HCT116 (cell line): Measurements from ENCODE around the gene CLTA. TPM values are rescaled to one million over a fixed set of nuclear protein-coding genes. Genes with fewer than 3 reads are reported as not detected.

Experiments used
- ATAC-seq: fragments of 200-7000 bp; cut with Tn5 transposase; 2 replicates; pipeline ENCODE4 v1.9.1; 2020; ENCODE audit warnings: mild to moderate bottlenecking, moderate library complexity
- BruUV-seq: library from RNA; stranded (reverse); fragments of 400-500 nt; replicated peaks from 2 replicates; lab custom pipeline; 2021; lab: Mats Ljungman, UMichigan
- CTCF ChIA-PET: fragments of 300-600 bp; sonication (Branson Sonifier 250); formaldehyde crosslinking; loops from one replicate; lab custom pipeline; 2021; ENCODE audit warnings: antibody characterized with exemption; lab: Charles Lee
- POLR2A ChIA-PET: fragments of 300-600, 350-600 bp; sonication (Branson Sonifier 250); formaldehyde crosslinking; loops from one replicate; lab custom pipeline; 2021; ENCODE audit warnings: antibody characterized with exemption; lab: Charles Lee
- RAD21 ChIA-PET, 2 experiments: fragments of 300-600 bp; sonication (Branson Sonifier 250); formaldehyde crosslinking; loops; one replicate each; lab custom pipeline; 2023; ENCODE audit warnings: low total read pairs in 2 of 2; ENCODE audit not compliant: uncharacterized antibody in 2 of 2, unreplicated experiment in 2 of 2, low non-redundant PET in 1 of 2; lab: Charles Lee
- DNase-seq: peaks from one replicate; pipeline ENCODE4 v3.0.0-alpha.2; 2010; ENCODE audit warnings: low read depth, low spot score
- H2AFZ ChIP-seq: fragments of 200-600 bp; shearing (Covaris generic), sonication (generic); 2 replicates; pipeline ENCODE4 v1.6.1; 2017; ENCODE audit warnings: low read depth, mixed run types, mixed read lengths, antibody characterized with exemption, low read length; ENCODE audit not compliant: poor library complexity, severe bottlenecking
- H3K27ac ChIP-seq: 2 replicates; pipeline ENCODE4 v1.5.1; 2012; ENCODE audit warnings: low read depth, low read length
- H3K27me3 ChIP-seq: fragments of 200-600 bp; sonication (generic); 2 replicates; pipeline ENCODE4 v1.6.1; 2016; ENCODE audit warnings: mixed run types, low read length, mixed read lengths; ENCODE audit not compliant: insufficient read depth
- H3K36me3 ChIP-seq, 2 experiments: fragments of 200-500 bp in 1 of 2; fragments of 200-600 bp in 1 of 2; sonication (Bioruptor generic) in 1 of 2; sonication (generic) in 1 of 2; 2 replicates each; pipeline versions ENCODE4 v1.5.1 to v1.6.1; 2014 to 2016; ENCODE audit warnings: low read length in 2 of 2, inconsistent platforms in 1 of 2, mixed read lengths in 1 of 2, mixed run types in 1 of 2; ENCODE audit not compliant: insufficient read depth in 2 of 2, control insufficient read depth in 1 of 2
- H3K4me1 ChIP-seq, 2 experiments: fragments of 200-600 bp in 1 of 2; sonication (generic) in 1 of 2; 2 replicates each; pipeline versions ENCODE4 v1.5.1 to v1.6.1; 2012 to 2017; ENCODE audit warnings: low read length in 2 of 2, inconsistent platforms in 1 of 2, mild to moderate bottlenecking in 1 of 2, mixed read lengths in 1 of 2, mixed run types in 1 of 2, moderate library complexity in 1 of 2; ENCODE audit not compliant: insufficient read depth in 2 of 2, control insufficient read depth in 1 of 2
- H3K4me2 ChIP-seq: fragments of 200-600 bp; sonication (generic); 2 replicates; pipeline ENCODE4 v1.6.1; 2017; ENCODE audit warnings: mixed run types, low read length, mixed read lengths
- H3K4me3 ChIP-seq, 2 experiments: fragments of 200-600 bp in 1 of 2; sonication (generic) in 1 of 2; replicated peaks in 1 of 2; 2 replicates each; pipeline ENCODE4 v1.5.1; 2011 to 2016; ENCODE audit warnings: low read length in 2 of 2, control low read depth in 1 of 2, low read depth in 1 of 2, mild to moderate bottlenecking in 1 of 2, mixed read lengths in 1 of 2, mixed run types in 1 of 2
- H3K79me2 ChIP-seq: fragments of 200-600 bp; sonication (generic); 2 replicates; pipeline ENCODE4 v1.6.1; 2017; ENCODE audit warnings: mild to moderate bottlenecking, mixed run types, low read length, moderate library complexity, mixed read lengths; ENCODE audit not compliant: insufficient read depth
- H3K9ac ChIP-seq: fragments of 200-600 bp; sonication (generic); 2 replicates; pipeline ENCODE4 v1.6.1; 2016; ENCODE audit warnings: low read length, mixed read lengths
- H3K9me2 ChIP-seq: fragments of 200-600 bp; sonication (generic), shearing (Covaris generic); 2 replicates; pipeline ENCODE4 v1.6.1; 2017; ENCODE audit warnings: mixed run types, mild to moderate bottlenecking, moderate library complexity; ENCODE audit not compliant: insufficient read depth
- H3K9me3 ChIP-seq, 2 experiments: fragments of 200-500 bp in 1 of 2; fragments of 200-600 bp in 1 of 2; sonication (Bioruptor generic) in 1 of 2; sonication (generic) in 1 of 2; 2 replicates each; pipeline ENCODE4 v1.6.1; 2014 to 2017; ENCODE audit warnings: low read length in 2 of 2, mixed read lengths in 2 of 2, inconsistent platforms in 1 of 2, low read depth in 1 of 2, mild to moderate bottlenecking in 1 of 2, mixed run types in 1 of 2, moderate library complexity in 1 of 2; ENCODE audit not compliant: control insufficient read depth in 1 of 2, insufficient read depth in 1 of 2
- H4K20me1 ChIP-seq: fragments of 200-600 bp; sonication (generic), shearing (Covaris generic); 2 replicates; pipeline ENCODE4 v1.6.1; 2017; ENCODE audit warnings: mixed run types, mild to moderate bottlenecking, moderate library complexity; ENCODE audit not compliant: insufficient read depth
- ATF3 ChIP-seq: IDR thresholded peaks from 2 replicates; pipeline ENCODE4 v1.6.1; 2012
- ELF1 ChIP-seq: IDR thresholded peaks from 2 replicates; pipeline ENCODE4 v1.6.1; 2012; ENCODE audit warnings: low read depth, borderline replicate concordance
- FOSL1 ChIP-seq: IDR thresholded peaks from 2 replicates; pipeline ENCODE4 v1.6.1; 2012; ENCODE audit warnings: low read depth
- JUND ChIP-seq: IDR thresholded peaks from 2 replicates; pipeline ENCODE4 v1.6.1; 2012
- MAX ChIP-seq: IDR thresholded peaks from 2 replicates; pipeline ENCODE4 v1.6.1; 2012
- POLR2A ChIP-seq: IDR thresholded peaks from 2 replicates; pipeline ENCODE4 v1.7.0; 2011; ENCODE audit warnings: borderline replicate concordance; ENCODE audit not compliant: insufficient read depth, insufficient read length; ENCODE audit errors: extremely low read depth
- POLR2AphosphoS5 ChIP-seq: IDR thresholded peaks from 2 replicates; pipeline ENCODE4 v1.6.1; 2011; ENCODE audit warnings: mild to moderate bottlenecking, low read depth, low read length, moderate library complexity
- REST ChIP-seq: IDR thresholded peaks from 2 replicates; pipeline ENCODE4 v1.6.1; 2012; ENCODE audit warnings: low read depth
- SIN3A ChIP-seq: IDR thresholded peaks from 2 replicates; pipeline ENCODE4 v1.6.1; 2012; ENCODE audit warnings: low read depth
- SP1 ChIP-seq: IDR thresholded peaks from 2 replicates; pipeline ENCODE4 v1.6.1; 2012; ENCODE audit warnings: low read depth
- SRF ChIP-seq: IDR thresholded peaks from 2 replicates; pipeline ENCODE4 v1.6.1; 2012; ENCODE audit warnings: low read depth
- ZBTB33 ChIP-seq: IDR thresholded peaks from 2 replicates; pipeline ENCODE4 v1.6.1; 2011; ENCODE audit warnings: mild to moderate bottlenecking, low read length, moderate library complexity; ENCODE audit not compliant: insufficient replicate concordance; ENCODE audit errors: extremely low read depth
- ZFX ChIP-seq: fragments of 450-650 bp; IDR thresholded peaks from 2 replicates; pipeline ENCODE4 v1.6.1; 2017
- intact Hi-C: fragments of 100-400 bp; cut with micrococcal nuclease; formaldehyde crosslinking; loops from 2 replicates; pipeline ENCODE4 v1.10.0; 2022
- total RNA-seq: library from RNA; stranded (reverse); gene quantifications from one replicate; pipeline ENCODE4 v1.2.1, GENCODE V29; 2021; ENCODE audit not compliant: unreplicated experiment

Gene CLTA
- total RNA-seq, 1 experiment from 2014 or later: 152 TPM

- POLR2A ChIA-PET: no interaction called here
- Histone ChIP-seq H3K27me3 (no peaks in the 10 kb centered on the region), H3K4me1 (peaks cover 0 to 4% of the 10 kb centered on the region in 2 experiments; a peak in 1 of 4 replicates), H3K79me2 (no peaks in the 10 kb centered on the region), H3K9me2 (no peaks in the 10 kb centered on the region), H3K4me3 (no peak overlapping the region), H3K27ac (no peak overlapping the region), H2AFZ (no peak overlapping the region), H3K9ac (no peak overlapping the region), H3K36me3 (no peaks in the 10 kb centered on the region), H3K4me2 (no peak overlapping the region), H4K20me1 (no peaks in the 10 kb centered on the region), H3K9me3 (no peaks in the 10 kb centered on the region; a peak in 1 of 4 replicates)
- no peak for DNase-seq
- TF ChIP-seq FOSL1 (no peak), POLR2A (no peak), SIN3A (no peak), JUND (no peak), REST (no peak), ELF1 (no peak), ZBTB33 (no peak), ATF3 (no peak), ZFX (no peak), SRF (no peak), SP1 (no peak), POLR2AphosphoS5 (no peak), MAX (no peak)
- ATAC-seq: no peak
- no TSS peak for BruUV-seq
- intact Hi-C loops: no loop called here
- RAD21 ChIA-PET: no interaction called here
- CTCF ChIA-PET: no interaction called here
Observed at GRCh38 chr9:36154331-36154952, 36.3 kb upstream of the CLTA start.
